Inferior parietal cortex (tissue), 1 donor: ENCODE data around the gene ACADVL.
"Not testable (repeated sequence)": the region's sequence is repeated elsewhere in the genome, so short reads cannot be mapped to it uniquely, and the experiment has no call there.

Source experiments
- DNase-seq: peaks from one replicate; pipeline ENCODE4 v3.0.0-alpha.2; 2016; ENCODE audit errors: extremely low spot score

Gene ACADVL

GRCh38 chr17:7219812-7220592 is at the start of gene ACADVL, which contains the start of gene DLG4:
ACADVL (plus strand) TSS chr17:7219938; CDS start chr17:7219985, 47 bp downstream.
DLG4 (minus strand) TSS chr17:7219836.
- DNase-seq: peak; percentile 88

- not testable (repeated sequence) for DNase-seq
Observed at GRCh38 chr17:7172522-7173191, 47.1 kb upstream of the ACADVL start.

- no peak for DNase-seq
Observed at GRCh38 chr17:7173687-7174602, 45.8 kb upstream of the ACADVL start.

- no peak for DNase-seq
Observed at GRCh38 chr17:7174603-7175326, 45.0 kb upstream of the ACADVL start.

- no peak for DNase-seq
Observed at GRCh38 chr17:7175330-7175733, 44.4 kb upstream of the ACADVL start.

GRCh38 chr17:7176107-7176840 is 43.5 kb upstream of the ACADVL start:
- no peak for DNase-seq

- DNase-seq: no peak
Observed at GRCh38 chr17:7176841-7177190, 42.9 kb upstream of the ACADVL start.

GRCh38 chr17:7177191-7177953 is 42.4 kb upstream of the ACADVL start:
- DNase-seq: peak; percentile 78

GRCh38 chr17:7177954-7178477 is 41.7 kb upstream of the ACADVL start:
- no peak for DNase-seq

- no peak for DNase-seq
Observed at GRCh38 chr17:7178973-7179316, 40.8 kb upstream of the ACADVL start.

- DNase-seq: no peak
Observed at GRCh38 chr17:7179317-7180254, 40.2 kb upstream of the ACADVL start, which contains the start of gene ASGR1. ASGR1 (minus strand) TSS chr17:7179370; CDS start chr17:7178563, 807 bp downstream.

- not testable (repeated sequence) for DNase-seq
Observed at GRCh38 chr17:7182101-7182500, 37.6 kb upstream of the ACADVL start.

- DNase-seq: no peak
Observed at GRCh38 chr17:7183433-7184090, 36.2 kb upstream of the ACADVL start.

- DNase-seq: no peak
Observed at GRCh38 chr17:7184091-7184488, 35.6 kb upstream of the ACADVL start.

GRCh38 chr17:7184647-7185046 is 35.1 kb upstream of the ACADVL start:
- no peak for DNase-seq

GRCh38 chr17:7186241-7186640 is 33.5 kb upstream of the ACADVL start:
- DNase-seq: no peak

GRCh38 chr17:7190276-7190917 is 29.3 kb upstream of the ACADVL start:
- no peak for DNase-seq

GRCh38 chr17:7191069-7191468 is 28.7 kb upstream of the ACADVL start:
- no peak for DNase-seq
